Gastroesophageal sphincter (tissue), 3 donors: ENCODE measurements around the gene GRIP1.

Source experiments
- CTCF ChIP-seq, 4 experiments: fragments of 200-600 bp in 2 of 4; fragments of 450-650 bp in 2 of 4; sonication (generic) in 1 of 4; IDR thresholded peaks; one replicate each; pipeline ENCODE4 v1.5.1; 2017 to 2019; ENCODE audit warnings: antibody characterized with exemption in 4 of 4, mild to moderate bottlenecking in 2 of 4, moderate library complexity in 2 of 4
- EP300 ChIP-seq: sonication (generic); formaldehyde crosslinking; IDR thresholded peaks from one replicate; pipeline ENCODE4 v1.6.1; 2017; ENCODE audit warnings: antibody characterized with exemption, mild to moderate bottlenecking
- POLR2A ChIP-seq, 2 donors: fragments of 450-650 bp; IDR thresholded peaks; one replicate each; pipeline ENCODE4 v1.6.1; 2017; ENCODE audit warnings: antibody characterized with exemption in 2 of 2, mild to moderate bottlenecking in 2 of 2, moderate library complexity in 1 of 2

GRCh38 chr12:66725031-66725430 lies 46.2 kb upstream of the GRIP1 start:
- TF ChIP-seq CTCF (IDR thresholded peaks at IDR 0.05) (no peak), EP300 (no peak), POLR2A (IDR thresholded peaks at IDR 0.05) (no peak)
